SU-DHL-6 (cell line): ENCODE results near the gene PTGR3.

ENCODE experiments used
- H2AFZ ChIP-seq: fragments of 200-600 bp; sonication (generic); 2 replicates; pipeline ENCODE4 v1.6.1; 2014; ENCODE audit warnings: low read depth, mild to moderate bottlenecking, moderate library complexity, mixed read lengths, antibody characterized with exemption, low read length; ENCODE audit not compliant: severe bottlenecking
- H3F3A ChIP-seq: fragments of 200-600 bp; shearing (Covaris generic); 2 replicates; pipeline ENCODE4 v1.6.0; 2016; ENCODE audit warnings: antibody characterized with exemption, mild to moderate bottlenecking; ENCODE audit not compliant: insufficient read depth
- H3K27ac ChIP-seq: fragments of 200-600 bp; sonication (generic); 2 replicates; pipeline ENCODE4 v1.5.1; 2016; ENCODE audit warnings: low read depth, mild to moderate bottlenecking, low read length, moderate library complexity, mixed read lengths
- H3K27me3 ChIP-seq: fragments of 200-600 bp; sonication (generic), shearing (Covaris generic); 2 replicates; pipeline ENCODE4 v1.6.0; 2014; ENCODE audit warnings: mild to moderate bottlenecking, low read length
- H3K36me3 ChIP-seq: fragments of 200-600 bp; sonication (generic); 2 replicates; pipeline ENCODE4 v1.6.1; 2014; ENCODE audit warnings: mild to moderate bottlenecking, low read length, mixed read lengths
- H3K4me2 ChIP-seq: fragments of 300-600, 200-600 bp; shearing (Covaris generic), sonication (generic); 2 replicates; pipeline ENCODE4 v1.6.0; 2014; ENCODE audit warnings: low read length, low read depth, mild to moderate bottlenecking; ENCODE audit not compliant: poor library complexity, severe bottlenecking
- H3K4me3 ChIP-seq: fragments of 200-600 bp; sonication (generic); 2 replicates; pipeline ENCODE4 v1.5.1; 2014; ENCODE audit warnings: antibody characterized with exemption, low read length, mild to moderate bottlenecking, mixed read lengths; ENCODE audit not compliant: insufficient read depth, poor library complexity, severe bottlenecking
- H3K79me2 ChIP-seq: fragments of 200-600 bp; sonication (generic); 2 replicates; pipeline ENCODE4 v1.6.1; 2014; ENCODE audit warnings: mild to moderate bottlenecking, low read length, moderate library complexity; ENCODE audit not compliant: insufficient read depth
- H3K9ac ChIP-seq: fragments of 200-600 bp; sonication (generic); 2 replicates; pipeline ENCODE4 v1.7.0; 2014; ENCODE audit warnings: mild to moderate bottlenecking, low read length
- H3K9me2 ChIP-seq: fragments of 200-600 bp; sonication (generic); replicated peaks from 2 replicates; pipeline ENCODE4 v1.6.1; 2014; ENCODE audit warnings: low read length; ENCODE audit not compliant: insufficient read depth
- H3K9me3 ChIP-seq: fragments of 200-600 bp; sonication (generic); 2 replicates; pipeline ENCODE4 v1.6.1; 2014; ENCODE audit warnings: low read length, mixed read lengths; ENCODE audit not compliant: insufficient read depth
- H4K20me1 ChIP-seq: fragments of 200-600 bp; sonication (generic); 2 replicates; pipeline ENCODE4 v1.6.1; 2014; ENCODE audit warnings: low read depth, mild to moderate bottlenecking, antibody characterized with exemption, low read length, moderate library complexity, mixed read lengths
- CTCF ChIP-seq: fragments of 200-600 bp; sonication (generic); IDR thresholded peaks from one replicate; pipeline ENCODE4 v1.5.1; 2017; ENCODE audit warnings: antibody characterized with exemption, mild to moderate bottlenecking, low read length, moderate library complexity; ENCODE audit not compliant: insufficient read depth, poor library complexity, severe bottlenecking
- EZH2phosphoT487 ChIP-seq: fragments of 200-600 bp; sonication (generic), shearing (Covaris generic); conservative IDR thresholded peaks from 2 replicates; pipeline ENCODE4 v1.6.1; 2018; ENCODE audit warnings: mild to moderate bottlenecking, antibody characterized with exemption, low read length, moderate library complexity, mixed read lengths

PTGR3 gene

GRCh38 chr18:75172299-75173124, 36.4 kb downstream of the PTGR3 start:
- H3K36me3 ChIP-seq = no peaks in the 10 kb centered on the region
- H3K79me2 ChIP-seq = no peaks in the 10 kb centered on the region
- no peak overlapping the region for H2AFZ ChIP-seq
- no peaks in the 10 kb centered on the region for H3K27me3 ChIP-seq
- H3F3A ChIP-seq = no peaks in the 10 kb centered on the region
- no peaks in the 10 kb centered on the region for H4K20me1 ChIP-seq
- H3K4me3 ChIP-seq = no peak overlapping the region
- no peak overlapping the region for H3K9ac ChIP-seq
- TF ChIP-seq CTCF (no peak), EZH2phosphoT487 (no peak)
- no peaks in the 10 kb centered on the region for H3K9me3 ChIP-seq
- H3K27ac ChIP-seq = no peak overlapping the region
- no peak overlapping the region for H3K4me2 ChIP-seq
- H3K9me2 ChIP-seq = no peaks in the 10 kb centered on the region

GRCh38 chr18:75170916-75171315, 38.0 kb downstream of the PTGR3 start:
- no peaks in the 10 kb centered on the region for H3F3A ChIP-seq
- no peak overlapping the region for H3K9ac ChIP-seq
- H3K4me3 ChIP-seq = no peak overlapping the region
- H3K27ac ChIP-seq = no peak overlapping the region
- no peaks in the 10 kb centered on the region for H4K20me1 ChIP-seq
- TF ChIP-seq CTCF = no peak
- H2AFZ ChIP-seq = no peak overlapping the region
- no peaks in the 10 kb centered on the region for H3K27me3 ChIP-seq
- no peaks in the 10 kb centered on the region for H3K9me2 ChIP-seq
- H3K9me3 ChIP-seq = no peaks in the 10 kb centered on the region
- H3K36me3 ChIP-seq = no peaks in the 10 kb centered on the region
- H3K4me2 ChIP-seq = no peak overlapping the region
- H3K79me2 ChIP-seq = no peaks in the 10 kb centered on the region

GRCh38 chr18:75170022-75170789, 38.7 kb downstream of the PTGR3 start:
- H3F3A ChIP-seq = no peaks in the 10 kb centered on the region

More at GRCh38 chr18:75170022-75170789, 38.7 kb downstream of the PTGR3 start:
- Histone ChIP-seq H3K4me2 (no peak overlapping the region), H4K20me1 (no peaks in the 10 kb centered on the region), H3K9me2 (no peaks in the 10 kb centered on the region), H2AFZ (no peak overlapping the region), H3K79me2 (no peaks in the 10 kb centered on the region), H3K36me3 (no peaks in the 10 kb centered on the region), H3K27me3 (no peaks in the 10 kb centered on the region), H3K9me3 (no peaks in the 10 kb centered on the region), H3K27ac (no peak overlapping the region), H3K9ac (no peak overlapping the region), H3K4me3 (no peak overlapping the region)
- TF ChIP-seq EZH2phosphoT487 (no peak), CTCF (no peak)
